ENCODE results near the gene KLHDC1.
A peak's percentile ranks its signal among the peaks of the same experiment; 100 is the strongest.
"Not testable (repeated sequence)": the region's sequence is repeated elsewhere in the genome, so short reads cannot be mapped to it uniquely, and the experiment has no call there.

The KLHDC1 gene

DNA sequence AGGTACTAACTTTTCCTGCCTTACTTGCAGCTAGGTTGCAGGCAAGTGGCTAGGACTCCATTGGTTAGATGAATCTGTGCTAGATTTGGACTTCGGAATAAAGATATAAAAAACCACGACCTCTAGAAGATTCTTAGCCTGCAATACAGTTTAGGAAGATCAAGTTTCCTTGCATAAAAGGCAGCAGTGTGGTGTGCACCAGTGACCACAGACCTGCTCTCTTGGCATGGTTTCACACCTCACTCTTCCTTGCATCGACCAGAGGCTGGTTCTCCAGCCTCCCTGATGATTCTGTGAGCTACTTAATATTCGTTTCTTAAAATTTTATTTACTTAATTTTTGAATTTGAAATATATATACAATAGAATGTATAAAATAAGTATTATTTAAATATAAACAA is 9.8 kb downstream of the KLHDC1 start:
- TF ChIP-seq, protein P1, sequence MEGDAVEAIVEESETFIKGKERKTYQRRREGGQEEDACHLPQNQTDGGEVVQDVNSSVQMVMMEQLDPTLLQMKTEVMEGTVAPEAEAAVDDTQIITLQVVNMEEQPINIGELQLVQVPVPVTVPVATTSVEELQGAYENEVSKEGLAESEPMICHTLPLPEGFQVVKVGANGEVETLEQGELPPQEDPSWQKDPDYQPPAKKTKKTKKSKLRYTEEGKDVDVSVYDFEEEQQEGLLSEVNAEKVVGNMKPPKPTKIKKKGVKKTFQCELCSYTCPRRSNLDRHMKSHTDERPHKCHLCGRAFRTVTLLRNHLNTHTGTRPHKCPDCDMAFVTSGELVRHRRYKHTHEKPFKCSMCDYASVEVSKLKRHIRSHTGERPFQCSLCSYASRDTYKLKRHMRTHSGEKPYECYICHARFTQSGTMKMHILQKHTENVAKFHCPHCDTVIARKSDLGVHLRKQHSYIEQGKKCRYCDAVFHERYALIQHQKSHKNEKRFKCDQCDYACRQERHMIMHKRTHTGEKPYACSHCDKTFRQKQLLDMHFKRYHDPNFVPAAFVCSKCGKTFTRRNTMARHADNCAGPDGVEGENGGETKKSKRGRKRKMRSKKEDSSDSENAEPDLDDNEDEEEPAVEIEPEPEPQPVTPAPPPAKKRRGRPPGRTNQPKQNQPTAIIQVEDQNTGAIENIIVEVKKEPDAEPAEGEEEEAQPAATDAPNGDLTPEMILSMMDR (IDR thresholded peaks at IDR 0.05; ENCODE audit: low read depth, low read length) = no peak
- DNase-seq (ENCODE audit: extremely low read depth, low read depth) = no peak

DNA sequence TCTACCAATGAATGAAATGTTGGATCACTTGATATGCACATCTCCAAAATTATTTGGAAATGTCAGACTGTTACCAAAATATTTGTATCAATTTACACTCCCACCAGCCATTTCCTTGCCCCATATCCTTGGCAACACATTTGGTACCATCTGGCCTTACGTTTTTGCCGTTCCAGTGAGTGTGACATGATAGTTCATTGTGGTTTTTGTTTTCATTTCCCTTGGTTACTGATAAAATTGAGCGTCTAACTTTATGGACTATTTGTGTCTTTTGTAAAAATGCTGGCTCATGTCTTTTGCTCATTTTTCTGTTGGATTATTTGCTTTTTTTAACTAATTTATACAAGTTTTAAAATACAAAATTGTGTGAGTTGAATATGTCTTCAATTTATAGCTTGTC is 11.0 kb downstream of the KLHDC1 start:
- peak; percentile 42 for DNase-seq (ENCODE audit: extremely low read depth, low read depth)
- TF ChIP-seq, protein P1 (IDR thresholded peaks at IDR 0.05; ENCODE audit: low read depth, low read length) = no peak

DNA sequence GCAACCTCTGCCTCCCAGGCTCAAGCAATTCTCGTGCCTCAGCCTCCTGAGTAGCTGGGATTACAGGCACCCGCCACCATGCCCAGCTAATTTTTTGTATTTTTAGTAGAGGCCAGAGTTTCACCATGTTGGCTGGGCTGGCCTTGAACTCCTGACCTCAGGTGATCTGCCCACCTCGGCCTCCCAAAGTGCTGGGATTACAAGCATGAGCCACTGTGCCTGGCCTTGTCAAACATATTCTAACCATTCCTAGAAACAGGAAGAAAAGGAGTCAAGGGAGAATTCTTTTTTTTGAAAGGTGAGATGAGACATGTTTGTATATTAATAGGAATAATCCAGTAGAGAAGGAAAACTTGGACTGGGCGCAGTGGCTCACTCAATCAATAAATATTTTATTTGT is 11.6 kb downstream of the KLHDC1 start:
- DNase-seq (ENCODE audit: extremely low read depth, low read depth) = not testable (repeated sequence)

DNA sequence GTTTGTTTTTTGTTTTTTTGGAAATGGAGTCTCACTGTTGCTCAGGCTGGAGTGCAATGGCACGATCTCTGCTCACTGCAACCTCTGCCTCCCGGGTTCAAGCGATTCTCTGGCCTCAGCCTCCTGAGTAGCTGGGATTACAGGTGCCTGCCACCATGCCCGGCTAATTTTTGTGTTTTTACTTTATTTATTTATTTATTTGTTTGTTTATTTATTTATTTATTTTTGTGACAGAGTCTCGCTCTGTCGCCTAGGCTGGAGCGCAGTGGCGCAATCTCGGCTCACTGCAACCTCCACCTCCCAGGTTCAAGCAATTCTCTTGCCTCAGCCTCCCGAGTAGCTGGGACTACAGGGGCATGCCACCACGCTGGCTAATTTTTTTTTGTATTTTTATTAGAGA is 18.1 kb downstream of the KLHDC1 start:
- not testable (repeated sequence) for DNase-seq (ENCODE audit: extremely low read depth, low read depth)

DNA sequence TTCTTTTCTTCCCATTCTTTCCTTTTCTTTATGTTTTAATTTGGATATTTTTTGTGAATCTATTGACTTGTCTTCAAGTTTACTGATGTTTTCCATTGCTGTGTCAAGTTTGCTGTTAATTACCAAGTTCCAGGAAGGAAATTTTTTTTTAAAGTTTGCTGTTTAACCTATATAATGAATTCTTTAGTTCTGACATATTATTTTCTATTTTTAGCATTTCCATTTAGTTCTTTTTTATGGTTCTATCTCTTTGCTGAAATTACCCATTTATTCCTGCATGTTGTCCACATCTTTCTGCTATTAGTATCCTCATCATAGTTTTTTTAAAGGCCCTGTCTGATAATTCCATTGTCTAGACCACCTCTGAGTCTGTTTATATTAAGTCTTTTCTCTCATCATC is 27.8 kb downstream of the KLHDC1 start:
- TF ChIP-seq, protein P1 (IDR thresholded peaks at IDR 0.05; ENCODE audit: low read depth, low read length) = no peak
- no peak for DNase-seq (ENCODE audit: extremely low read depth, low read depth)

DNA sequence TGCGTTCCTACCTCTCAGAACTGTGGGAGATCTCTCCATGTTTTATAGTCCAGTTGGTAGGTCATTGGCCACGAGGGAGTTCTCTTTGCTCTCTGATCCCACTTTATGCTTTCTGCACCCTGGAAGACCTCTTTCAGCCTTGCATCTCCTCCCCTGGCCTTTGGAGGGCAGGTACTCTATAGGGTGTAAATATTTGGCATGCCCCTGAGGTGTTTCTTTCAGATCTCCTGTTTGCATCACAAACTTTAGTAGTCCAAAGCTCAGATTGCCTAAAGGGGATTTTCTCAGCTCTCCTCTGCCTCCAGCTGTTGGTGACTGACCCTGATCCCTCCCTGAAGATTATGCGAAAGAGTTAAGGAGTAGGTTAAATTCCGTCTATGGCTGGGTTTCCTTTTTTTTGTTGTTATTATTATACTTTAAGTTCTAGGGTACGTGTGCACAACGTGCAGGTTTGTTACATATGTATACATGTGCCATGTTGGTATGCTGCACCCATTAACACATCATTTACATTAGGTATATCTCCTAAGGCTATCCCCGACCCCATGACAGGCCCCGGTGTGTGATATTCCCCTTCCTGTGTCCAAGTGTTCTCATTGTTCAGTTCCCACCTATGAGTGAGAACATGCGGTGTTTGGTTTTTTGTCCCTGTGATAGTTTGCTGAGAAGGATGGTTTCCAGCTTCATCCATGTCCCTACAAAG is 29.0 kb downstream of the KLHDC1 start:
- not testable (repeated sequence) for DNase-seq (ENCODE audit: extremely low read depth, low read depth)

DNA sequence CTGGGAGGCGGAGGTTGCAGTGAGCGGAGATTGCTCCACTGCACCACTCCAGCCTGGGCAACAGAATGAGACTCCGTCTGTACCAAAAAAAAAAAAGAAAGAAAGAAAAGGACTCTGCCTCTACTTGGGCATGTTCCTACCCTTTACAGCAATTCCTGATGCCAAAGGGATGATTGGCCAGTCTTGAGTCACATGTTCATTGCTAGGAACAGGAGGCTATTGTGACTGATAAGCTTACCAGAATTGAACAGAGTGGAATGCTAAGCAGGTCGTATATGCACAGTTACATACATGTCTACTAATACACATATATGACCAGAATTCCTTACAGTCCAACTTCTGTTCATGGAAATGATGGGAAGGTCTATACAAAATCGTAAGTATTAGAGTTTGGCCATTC is 34.3 kb downstream of the KLHDC1 start:
- DNase-seq (ENCODE audit: extremely low read depth, low read depth) = no peak
- TF ChIP-seq, protein P1 (IDR thresholded peaks at IDR 0.05; ENCODE audit: low read depth, low read length) = no peak

DNA sequence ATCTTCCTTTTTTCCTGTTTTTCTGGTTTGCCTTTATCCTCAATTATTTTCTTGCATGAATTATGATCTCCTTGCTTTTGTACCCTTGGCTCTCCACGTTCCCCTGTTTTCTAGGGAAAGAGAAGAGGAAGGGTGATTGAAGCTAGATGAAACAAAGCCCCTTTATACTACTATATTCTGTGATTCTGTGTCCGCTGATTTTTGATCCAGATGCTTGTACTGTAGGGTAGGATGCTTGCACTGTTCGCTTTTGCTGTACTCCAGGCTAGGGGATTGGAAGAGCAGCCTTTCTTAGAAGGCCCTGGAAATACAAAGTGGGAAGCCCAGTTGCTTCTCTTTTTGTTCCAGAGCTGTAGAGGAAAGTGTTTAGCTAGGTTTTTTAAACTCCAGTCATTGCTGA is 40.0 kb downstream of the KLHDC1 start:
- TF ChIP-seq, protein P1 (IDR thresholded peaks at IDR 0.05; ENCODE audit: low read depth, low read length) = no peak
- DNase-seq (ENCODE audit: extremely low read depth, low read depth) = no peak

DNA sequence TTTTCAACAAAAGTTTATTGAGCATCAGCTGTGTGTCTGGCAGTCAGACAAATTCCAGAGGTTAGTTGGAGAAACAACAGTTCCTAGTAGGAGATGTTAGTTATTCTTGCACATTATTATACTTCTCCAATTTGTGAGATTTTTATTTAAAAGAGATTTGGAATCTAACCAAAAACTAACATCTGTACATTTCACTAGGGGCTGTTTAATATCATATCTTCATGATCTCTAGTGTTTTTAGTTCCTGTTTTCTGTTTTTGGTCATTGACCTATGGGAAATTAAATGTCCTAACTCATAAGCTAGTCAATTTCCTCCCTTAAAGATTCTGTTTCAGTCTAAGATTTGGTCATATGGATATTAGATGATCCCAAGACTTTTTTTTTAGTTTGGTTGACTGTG is 40.9 kb downstream of the KLHDC1 start:
- DNase-seq (ENCODE audit: extremely low read depth, low read depth) = no peak
- TF ChIP-seq, protein P1 (IDR thresholded peaks at IDR 0.05; ENCODE audit: low read depth, low read length) = no peak

DNA sequence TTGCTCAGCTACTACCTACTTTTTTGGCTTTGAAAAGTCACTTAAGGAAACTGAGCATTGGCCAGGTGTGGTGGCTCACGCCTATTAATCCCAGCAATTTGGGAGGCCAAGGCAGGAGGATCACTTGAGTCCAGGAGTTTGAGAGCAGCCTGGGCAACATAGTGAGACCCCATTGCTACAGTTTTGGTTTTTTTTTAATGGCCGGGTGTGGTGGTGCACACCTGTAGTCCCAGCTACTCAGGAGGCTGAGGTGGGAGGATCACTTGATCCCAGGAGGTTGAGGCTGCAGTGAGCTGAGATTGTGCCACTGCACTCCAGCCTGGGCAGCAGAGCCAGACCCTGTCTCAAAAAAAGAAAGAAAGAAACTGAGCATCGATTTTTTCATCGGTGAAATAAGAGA is 42.7 kb downstream of the KLHDC1 start:
- DNase-seq (ENCODE audit: extremely low read depth, low read depth) = not testable (repeated sequence)
